Fibroblast of lung (primary cell): ENCODE results near the gene MYOCD.

Source experiments
- CTCF ChIP-seq, 2 donors: IDR thresholded peaks in 1 of 2; conservative IDR thresholded peaks in 1 of 2; 1 replicate in 1 of 2; 2 replicates in 1 of 2; pipeline ENCODE4 v1.5.1; 2011 to 2012; ENCODE audit warnings: low read length in 2 of 2, control low read depth in 1 of 2, inconsistent platforms in 1 of 2, low read depth in 1 of 2, mild to moderate bottlenecking in 1 of 2
- EZH2 ChIP-seq: IDR thresholded peaks from 2 replicates; pipeline ENCODE4 v1.5.1; 2012; ENCODE audit warnings: low read length, control low read depth, mild to moderate bottlenecking; ENCODE audit errors: missing control alignments

GRCh38 chr17:12734926-12735325, 69.2 kb downstream of the MYOCD start:
- TF ChIP-seq CTCF (conservative IDR thresholded peaks at IDR 0.05 in 1 of 2, IDR thresholded peaks at IDR 0.05 in 1 of 2; ENCODE audit: low read depth in 1 of 2, low read length in 2 of 2) (no peak), EZH2 (no peak)
